ENCODE measurements around the gene LTV1. TPM values are rescaled to one million over a fixed set of nuclear protein-coding genes. Genes with fewer than 3 reads are reported as not detected.

LTV1 gene
- total RNA-seq, 1 experiment from 2014 or later, result 37.4 TPM

Small RNA genes within 50 kb of the gene (small RNA-seq; reads per million reads assigned to genes)
- 0 reads per million in 2 experiments for gene ZC2HC1B

Other genes starting within 250 kb of the LTV1 start
- gene PHACTR2, start 165.4 kb upstream of the LTV1 start, total RNA-seq (2014; rRNA removed; shearing (Covaris generic)), result 9.9 and 14.7 TPM in 2 replicates
- gene ZC2HC1B, start 21.1 kb downstream of the LTV1 start, total RNA-seq (2014; rRNA removed; shearing (Covaris generic)), result not detected in 2 replicates
- gene PLAGL1, start 164.9 kb downstream of the LTV1 start, total RNA-seq (2014; rRNA removed; shearing (Covaris generic)), result 0.05 TPM in 1 of 2 replicates, not detected in the other